Left ventricle myocardium superior (tissue), 1 donor: Measurements from ENCODE around the gene GRID1. TPM values are rescaled to one million over a fixed set of nuclear protein-coding genes. Genes with fewer than 3 reads are reported as not detected.
"Not testable (repeated sequence)": the region's sequence is repeated elsewhere in the genome, so short reads cannot be mapped to it uniquely, and the experiment has no call there.

ENCODE experiments used
- ATAC-seq: fragments of 200-7000 bp; cut with Tn5 transposase; one replicate; pipeline ENCODE4 v1.9.1; 2020; ENCODE audit warnings: mild to moderate bottlenecking, moderate library complexity
- DNase-seq: peaks from one replicate; pipeline ENCODE4 v3.0.0-alpha.2; 2020
- intact Hi-C: fragments of 100-400 bp; cut with micrococcal nuclease; formaldehyde crosslinking; loops from one replicate; pipeline ENCODE4 v1.11.0; 2022
- total RNA-seq: library from RNA; stranded (reverse); fragmentation: NEBNext Ultra II Directional; extraction: Animal tissue kit (Norgen Biotek cat#: 25700); gene quantifications from one replicate; pipeline ENCODE4 v1.2.1, GENCODE V29; 2021
- donor health status: DM: no; HTN: yes; CAD: no; lungs with severe emphysema.

GRID1 gene
- total RNA-seq, 1 donor from 2014 or later: 2.4 TPM

DNA sequence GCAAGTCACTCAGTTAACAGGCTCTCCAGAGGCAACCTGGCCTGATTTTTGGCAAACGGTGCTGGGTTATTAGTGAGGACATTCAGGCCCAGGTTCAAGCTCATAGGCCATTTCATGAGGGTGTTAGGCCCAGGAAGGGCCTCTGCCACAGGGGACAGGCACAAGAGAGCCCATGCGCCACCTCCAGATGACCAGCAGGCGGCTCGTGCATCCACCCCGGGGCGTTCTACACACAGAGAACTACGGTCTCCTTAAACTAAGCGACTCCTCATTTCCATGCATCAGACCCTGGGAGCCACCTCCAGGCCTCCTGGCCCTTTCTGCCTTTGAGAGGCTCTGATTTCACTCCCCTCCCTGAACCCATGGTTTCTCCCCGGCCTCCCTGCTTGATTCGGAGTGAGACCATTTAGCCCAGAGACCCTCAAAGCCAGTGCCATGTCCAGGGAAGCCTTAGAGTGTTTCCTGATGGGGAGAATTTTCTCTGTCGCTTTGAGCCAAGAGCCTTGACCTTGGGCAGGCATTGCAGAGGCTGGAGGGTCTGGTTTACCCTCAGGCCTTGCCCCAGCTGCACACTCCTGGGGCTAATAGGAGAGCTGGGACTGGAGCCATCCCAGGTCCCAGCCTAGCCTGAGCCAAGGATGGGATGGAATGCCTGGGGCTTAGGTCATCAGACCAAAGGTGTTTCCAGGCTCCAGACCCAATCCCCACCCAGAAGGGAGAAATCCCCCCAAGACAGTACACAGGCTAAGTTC lies 188.0 kb downstream of the GRID1 start:
- intact Hi-C loops: no loop called here
- DNase-seq (no peak), ATAC-seq (no peak)

DNA sequence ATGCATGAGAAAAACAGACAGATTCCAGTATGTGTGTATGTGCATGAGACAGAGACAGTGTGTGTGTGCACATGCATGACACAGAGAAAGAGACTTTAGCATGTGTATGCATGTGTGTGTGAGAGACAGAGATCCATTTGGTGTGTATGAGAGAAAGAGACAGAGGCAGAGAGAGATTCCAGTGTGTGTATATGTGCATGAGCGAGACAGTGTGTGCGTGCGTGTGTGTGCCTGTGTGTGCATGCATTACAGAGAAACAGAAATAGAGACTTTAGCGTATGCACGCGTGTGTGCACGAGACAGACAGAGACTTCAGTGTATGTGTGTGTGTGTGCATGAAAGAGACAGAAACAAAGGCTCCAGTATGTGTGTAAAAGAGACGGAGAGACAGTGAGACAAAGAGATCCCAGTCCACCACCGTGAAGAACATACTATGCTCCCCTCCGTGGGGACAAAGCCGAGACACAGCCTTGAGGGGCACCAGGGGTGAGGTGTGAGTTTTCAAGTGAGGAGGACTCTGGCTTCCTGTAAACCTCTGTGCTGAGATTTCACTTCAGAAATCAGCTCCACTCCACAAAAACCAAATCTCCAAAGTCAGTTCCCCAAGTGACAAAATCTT lies 188.9 kb downstream of the GRID1 start:
- DNase-seq (no peak), ATAC-seq (no peak)
- intact Hi-C loops: no loop called here

DNA sequence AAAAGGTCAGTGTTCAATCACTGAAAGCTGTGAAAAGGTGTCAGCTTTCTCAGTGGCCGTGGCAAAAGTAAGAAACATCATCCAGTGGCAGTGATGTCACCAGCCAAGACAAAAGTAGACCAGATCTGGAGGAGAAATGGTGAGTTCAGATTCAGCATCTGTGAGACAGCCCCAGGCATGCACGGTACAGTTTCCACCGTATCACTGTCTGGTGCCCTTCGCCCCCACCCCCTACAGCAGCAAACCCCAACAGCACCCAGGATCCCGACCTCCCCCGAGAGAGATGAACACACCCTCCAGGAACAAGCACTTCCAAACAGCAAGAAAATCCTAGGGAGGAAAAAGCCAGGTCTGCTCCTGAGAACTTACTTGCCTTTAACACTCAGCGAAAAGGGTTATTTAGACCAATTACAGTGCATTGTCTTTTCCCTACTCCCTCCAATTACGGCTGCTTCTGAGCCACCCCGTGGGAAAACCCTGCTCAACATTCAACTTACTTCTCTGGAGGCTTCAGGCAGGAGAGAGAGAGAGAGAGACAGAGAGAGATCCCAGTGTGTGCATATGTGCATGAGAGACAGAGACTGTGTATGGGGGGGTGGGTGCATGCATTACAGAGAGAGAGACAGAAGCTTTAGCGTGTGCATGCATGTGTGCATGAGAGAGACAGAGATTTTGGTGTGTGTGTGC lies 189.6 kb downstream of the GRID1 start:
- ATAC-seq (no peak), DNase-seq (no peak)
- intact Hi-C loops: no loop called here

- ATAC-seq, DNase-seq, intact Hi-C loops: not testable (repeated sequence)
Observed at GRCh38 chr10:86175476-86175875, 191.1 kb downstream of the GRID1 start.

GRCh38 chr10:86172301-86172700 lies 194.3 kb downstream of the GRID1 start:
- intact Hi-C loops: no loop called here
- ATAC-seq (no peak), DNase-seq (no peak)

DNA sequence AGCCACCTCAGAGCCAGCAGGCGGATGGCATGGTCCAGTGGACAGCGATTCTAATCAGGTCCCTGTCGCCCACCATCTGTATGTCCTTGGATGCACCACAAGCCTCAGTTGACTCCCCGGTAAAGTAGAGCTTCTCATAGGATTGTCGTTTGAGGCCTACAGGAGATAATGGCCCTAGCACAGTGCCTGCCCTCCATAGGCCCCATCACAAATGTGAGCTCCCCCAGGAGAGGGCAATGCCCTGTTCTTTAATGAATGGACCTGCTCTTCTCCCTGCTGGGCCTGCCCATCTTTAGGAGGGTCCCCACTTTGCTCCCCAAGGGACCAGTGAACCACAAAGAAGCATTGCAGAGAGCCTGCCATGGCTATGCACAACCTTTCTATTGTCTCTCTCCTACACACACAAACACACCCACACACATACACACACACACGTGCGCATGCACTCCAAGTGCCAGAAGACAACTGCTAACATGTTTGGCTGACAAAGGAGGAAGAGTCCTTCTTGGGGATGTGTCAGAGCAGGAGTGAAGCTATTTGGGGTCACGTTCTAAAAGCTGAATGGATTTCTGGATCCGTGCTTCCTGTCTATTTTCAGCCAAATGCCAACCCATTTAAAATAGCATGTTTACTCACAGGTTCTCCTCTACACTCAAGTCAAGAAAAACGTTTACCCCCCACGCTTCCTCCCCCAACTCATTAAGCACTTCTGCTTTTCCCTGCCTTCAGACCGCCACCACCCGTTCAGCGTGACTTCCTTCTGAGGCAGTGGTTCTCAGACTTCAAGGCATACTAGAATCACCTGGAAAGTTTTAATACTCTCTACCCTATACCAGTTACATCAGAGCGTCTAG lies 196.1 kb downstream of the GRID1 start:
- no peak for DNase-seq
- ATAC-seq: no peak
- intact Hi-C loops: no loop called here

- intact Hi-C loops: no loop called here
- DNase-seq (no peak), ATAC-seq (no peak)
Observed at GRCh38 chr10:86169506-86170254, 196.9 kb downstream of the GRID1 start.

DNA sequence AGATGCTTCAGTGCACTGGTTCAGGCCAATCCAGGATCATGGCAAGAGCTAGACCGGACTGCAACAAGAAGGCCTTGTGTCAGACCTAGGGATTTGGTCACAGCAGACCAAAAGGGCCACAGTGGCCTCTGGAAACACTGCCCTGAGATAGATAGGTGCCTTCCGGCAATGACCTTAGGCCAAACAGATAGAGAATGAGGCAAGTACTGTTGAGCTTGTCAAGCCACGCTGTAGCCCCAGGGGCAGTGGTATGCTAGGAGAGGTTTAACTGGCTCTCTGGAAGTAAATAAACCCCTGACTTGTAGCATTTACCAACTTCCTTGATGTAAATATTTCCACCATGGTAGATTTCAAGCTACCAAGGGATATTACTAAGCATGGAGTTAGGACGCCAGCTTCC lies 197.5 kb downstream of the GRID1 start:
- intact Hi-C loops: no loop called here
- DNase-seq: no peak
- ATAC-seq: no peak

- intact Hi-C loops: no loop called here
- ATAC-seq: no peak
- no peak for DNase-seq
Observed at GRCh38 chr10:86168256-86168655, 198.3 kb downstream of the GRID1 start.

DNA sequence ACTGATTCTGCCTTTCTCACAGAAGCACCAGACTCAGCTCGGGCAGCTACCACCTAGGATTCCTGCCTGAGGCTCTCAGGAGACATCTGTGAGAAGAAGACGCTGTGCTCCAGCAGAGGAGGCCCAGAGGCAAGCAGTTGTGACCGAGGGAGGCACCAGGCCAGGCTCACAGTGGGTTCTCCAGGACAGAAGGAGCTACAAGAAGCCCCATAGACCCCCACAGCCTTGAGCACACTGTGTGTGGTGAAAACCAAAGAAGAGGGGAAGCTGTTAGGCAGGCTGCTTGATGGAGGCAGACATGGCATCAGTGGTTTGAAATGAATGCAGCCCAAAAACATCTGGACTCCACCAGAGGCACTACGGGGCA lies 198.8 kb downstream of the GRID1 start:
- ATAC-seq: no peak
- intact Hi-C loops: no loop called here
- no peak for DNase-seq

GRCh38 chr10:86167121-86167761 lies 199.4 kb downstream of the GRID1 start:
- no peak for DNase-seq
- ATAC-seq: no peak
- intact Hi-C loops: no loop called here

- no peak for DNase-seq
- ATAC-seq: no peak
- intact Hi-C loops: no loop called here
Observed at GRCh38 chr10:86165666-86166065, 200.9 kb downstream of the GRID1 start.

DNA sequence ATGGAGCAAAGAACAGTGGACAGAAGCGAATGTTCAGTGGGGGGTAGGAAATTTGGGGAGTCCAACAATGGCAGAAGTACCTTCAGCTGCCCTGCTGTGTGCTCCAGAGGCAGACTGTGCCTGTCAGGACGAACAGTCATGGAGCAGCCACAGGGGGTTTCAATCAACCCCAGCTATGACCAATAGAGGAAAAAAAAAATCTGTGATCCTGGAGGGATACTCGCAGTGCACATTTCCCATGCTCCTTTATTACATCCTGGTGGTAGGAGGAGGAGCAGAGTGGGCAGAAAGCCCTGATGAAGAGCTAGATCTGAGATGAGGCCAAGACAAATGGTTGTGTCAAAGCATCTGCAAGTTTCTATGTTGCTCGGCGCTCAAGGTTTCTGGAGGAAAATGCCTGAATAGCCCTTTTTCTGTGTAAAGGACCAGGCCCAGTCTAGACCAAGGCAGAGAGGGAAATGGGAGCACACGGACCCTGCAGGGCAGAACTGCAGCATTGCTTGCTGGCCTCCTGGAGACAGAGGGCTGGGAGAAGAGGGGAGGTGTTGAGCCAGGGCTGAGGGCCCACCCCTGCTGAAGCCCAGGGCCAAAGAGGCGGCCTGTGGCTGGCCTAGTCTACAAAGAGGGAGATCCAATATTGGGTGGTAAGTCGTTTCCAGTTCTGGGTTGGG lies 201.5 kb downstream of the GRID1 start:
- DNase-seq (no peak), ATAC-seq (no peak)
- intact Hi-C loops: no loop called here

DNA sequence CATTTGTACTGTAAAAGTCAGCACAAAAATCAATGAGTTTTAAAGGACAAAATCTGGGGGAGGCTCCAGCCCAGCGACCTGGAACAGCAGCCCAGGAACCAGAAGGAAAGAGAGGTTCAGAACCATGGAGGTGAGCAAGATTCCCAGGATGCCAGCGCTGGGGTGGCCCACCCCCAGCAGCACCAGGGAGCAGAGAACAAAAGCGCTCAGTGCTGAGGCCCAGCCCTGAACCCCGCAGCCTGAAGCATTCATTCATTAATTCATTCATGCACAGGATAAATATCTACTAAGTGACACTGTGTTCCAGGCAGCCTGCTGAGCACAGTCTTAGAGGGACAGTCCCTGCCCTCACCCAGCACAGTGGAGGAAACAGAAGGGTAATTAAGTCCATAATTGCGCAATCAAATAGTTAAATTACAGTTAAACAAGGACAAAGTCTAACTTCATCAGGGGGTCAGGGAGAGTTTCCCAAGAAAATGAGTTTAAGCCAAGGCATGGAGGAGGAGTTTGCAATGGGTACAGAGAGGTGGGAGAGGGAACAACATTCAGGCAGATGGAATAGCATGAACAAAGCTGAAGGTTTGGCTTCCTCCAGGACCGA lies 202.3 kb downstream of the GRID1 start:
- intact Hi-C loops: no loop called here
- DNase-seq: no peak
- no peak for ATAC-seq

DNA sequence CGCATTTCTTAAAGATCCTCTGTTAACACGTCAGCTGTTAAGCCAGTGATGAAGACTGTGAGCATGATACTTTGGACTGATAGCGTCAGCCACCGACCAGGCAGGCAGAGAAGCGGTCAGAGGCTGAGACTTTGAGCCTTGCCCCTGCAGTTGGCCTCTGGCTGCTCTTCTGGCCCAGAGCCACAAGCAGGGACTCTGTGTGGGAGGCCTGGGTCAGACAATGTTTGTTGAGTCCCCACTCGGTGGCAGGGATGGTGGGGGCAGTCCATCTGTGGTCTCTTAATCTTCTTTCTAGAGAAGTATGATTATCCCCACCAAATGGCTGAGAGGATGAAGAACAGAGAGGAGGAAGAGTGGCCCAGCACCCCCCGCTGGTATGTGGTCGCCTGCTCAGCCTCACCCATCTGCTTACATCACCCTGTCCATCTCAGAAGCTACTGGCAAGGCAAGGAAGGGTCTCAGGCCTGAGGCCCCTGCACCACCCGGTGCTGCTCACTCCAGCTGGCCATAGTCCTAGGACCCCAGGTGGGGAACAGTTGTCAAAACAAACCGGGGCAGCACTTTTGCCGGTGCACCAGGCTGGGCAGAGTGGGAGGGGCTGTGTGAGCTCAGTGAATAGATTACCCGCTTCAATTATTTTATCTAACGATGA lies 202.9 kb downstream of the GRID1 start:
- ATAC-seq: no peak
- no peak for DNase-seq
- intact Hi-C loops: no loop called here

DNA sequence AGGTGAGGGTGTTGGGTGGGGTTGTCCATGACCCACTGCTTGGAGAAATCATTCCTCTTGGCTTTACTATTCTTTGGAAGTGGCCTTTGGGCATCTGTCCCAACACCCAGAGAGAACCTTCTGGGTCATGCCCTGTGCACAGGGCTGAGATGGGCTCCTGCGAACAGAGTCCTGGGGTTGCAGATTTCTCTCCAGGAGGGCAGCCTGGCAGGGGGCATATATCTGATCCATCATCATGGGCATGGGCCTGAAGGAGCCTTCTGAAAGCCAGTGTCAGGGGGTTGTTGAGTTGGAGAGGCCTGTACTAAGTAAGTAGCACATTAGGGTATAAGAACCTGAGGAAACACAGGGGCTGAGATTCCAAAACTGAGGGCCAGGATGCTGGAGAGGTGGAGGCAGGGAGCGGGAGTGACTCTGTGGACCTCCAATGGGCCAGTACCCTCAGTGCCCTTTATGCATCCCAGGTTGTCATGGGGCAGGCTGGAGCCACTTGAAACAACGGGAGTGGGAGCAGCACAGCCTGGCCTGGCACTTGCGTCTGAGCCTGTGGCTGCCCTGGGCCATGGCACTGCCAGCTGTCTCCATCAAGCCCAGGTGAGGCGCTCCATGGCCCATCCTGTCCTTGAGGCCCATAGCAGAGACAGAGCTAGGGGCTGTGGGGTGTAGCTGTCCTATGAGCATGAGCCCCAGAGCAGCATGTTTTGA lies 203.7 kb downstream of the GRID1 start:
- intact Hi-C loops: no loop called here
- no peak for ATAC-seq
- no peak for DNase-seq

DNA sequence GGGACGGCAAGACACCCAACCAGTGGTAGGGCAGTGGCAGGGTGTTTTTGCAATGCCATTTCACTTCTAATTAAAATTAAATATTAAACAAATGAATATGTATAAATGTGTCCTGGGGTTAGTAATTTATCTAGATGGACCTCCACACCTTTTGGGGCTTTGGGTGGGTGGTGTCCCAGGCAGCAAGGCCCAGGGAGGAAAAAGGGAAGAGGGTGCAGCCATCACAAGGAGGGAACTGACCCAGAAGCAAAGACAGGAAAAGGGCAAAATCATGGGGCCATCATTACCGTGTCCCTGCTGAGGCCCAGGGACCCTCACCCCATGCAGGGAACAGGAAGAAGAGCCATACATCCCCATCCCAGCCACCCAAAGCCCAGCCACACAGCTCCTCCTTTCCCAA lies 204.6 kb downstream of the GRID1 start:
- ATAC-seq (no peak), DNase-seq (no peak)
- intact Hi-C loops: no loop called here
